ENCODE results near the gene YDJC.
A peak's percentile ranks its signal among the peaks of the same experiment; 100 is the strongest.

Gene YDJC

DNA sequence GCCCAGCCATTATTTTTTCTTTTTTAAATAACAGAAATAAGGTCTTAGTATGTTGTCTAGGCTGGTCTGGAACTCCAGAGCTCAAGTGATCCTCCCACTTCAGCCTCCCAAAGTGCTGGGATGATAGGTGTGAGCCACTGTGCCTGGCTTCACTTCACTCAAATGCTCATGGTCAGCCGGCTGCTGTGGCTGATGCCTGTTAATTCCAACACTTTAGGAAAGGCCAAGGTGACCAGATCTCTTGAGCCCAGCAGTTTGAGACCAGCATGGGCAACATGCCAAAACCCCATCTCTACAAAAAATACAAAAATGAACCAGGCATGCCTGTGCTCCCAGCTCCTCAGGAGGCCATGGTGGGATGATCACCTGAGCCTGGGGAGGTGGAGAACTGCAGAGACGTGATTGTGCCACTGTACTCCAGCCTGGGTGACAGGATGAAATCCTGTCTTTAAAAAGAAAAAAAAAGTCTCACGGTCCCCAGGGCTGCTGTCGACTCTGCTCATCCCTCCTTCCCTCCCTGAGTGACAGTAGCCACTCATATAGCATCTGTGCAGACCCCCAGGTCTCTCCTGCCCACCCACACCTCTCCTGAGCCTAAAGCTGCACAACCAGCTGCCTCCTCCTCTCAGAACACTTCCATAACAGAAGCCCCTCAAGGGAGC lies 3.6 kb downstream of the YDJC start:
- peaks cover 65% of the 10 kb centered on the region for H3K36me3 ChIP-seq (ENCODE audit: insufficient read depth, low read length)
- no peak for TF ChIP-seq EZH2 (IDR thresholded peaks at IDR 0.05; ENCODE audit: borderline replicate concordance, low read depth, low read length, severe bottlenecking)
- TF ChIP-seq, protein P1, sequence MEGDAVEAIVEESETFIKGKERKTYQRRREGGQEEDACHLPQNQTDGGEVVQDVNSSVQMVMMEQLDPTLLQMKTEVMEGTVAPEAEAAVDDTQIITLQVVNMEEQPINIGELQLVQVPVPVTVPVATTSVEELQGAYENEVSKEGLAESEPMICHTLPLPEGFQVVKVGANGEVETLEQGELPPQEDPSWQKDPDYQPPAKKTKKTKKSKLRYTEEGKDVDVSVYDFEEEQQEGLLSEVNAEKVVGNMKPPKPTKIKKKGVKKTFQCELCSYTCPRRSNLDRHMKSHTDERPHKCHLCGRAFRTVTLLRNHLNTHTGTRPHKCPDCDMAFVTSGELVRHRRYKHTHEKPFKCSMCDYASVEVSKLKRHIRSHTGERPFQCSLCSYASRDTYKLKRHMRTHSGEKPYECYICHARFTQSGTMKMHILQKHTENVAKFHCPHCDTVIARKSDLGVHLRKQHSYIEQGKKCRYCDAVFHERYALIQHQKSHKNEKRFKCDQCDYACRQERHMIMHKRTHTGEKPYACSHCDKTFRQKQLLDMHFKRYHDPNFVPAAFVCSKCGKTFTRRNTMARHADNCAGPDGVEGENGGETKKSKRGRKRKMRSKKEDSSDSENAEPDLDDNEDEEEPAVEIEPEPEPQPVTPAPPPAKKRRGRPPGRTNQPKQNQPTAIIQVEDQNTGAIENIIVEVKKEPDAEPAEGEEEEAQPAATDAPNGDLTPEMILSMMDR (IDR thresholded peaks at IDR 0.05; ENCODE audit: borderline replicate concordance, extremely low read depth, low read length, poor library complexity, severe bottlenecking), result no peak
- H3K4me3 ChIP-seq (ENCODE audit: low read depth in 1 of 2, low read length in 2 of 2), result no peak overlapping the region
- H2AFZ ChIP-seq (ENCODE audit: low read depth, low read length), result no peak overlapping the region
- H3K4me1 ChIP-seq (ENCODE audit: insufficient read depth, low read length), result peaks cover 37% of the 10 kb centered on the region
- H3K9ac ChIP-seq (ENCODE audit: low read depth, low read length), result no peak overlapping the region
- DNase-seq (no peak), ATAC-seq (ENCODE audit: insufficient read depth, low read depth) (no peak)
- H3K27ac ChIP-seq (ENCODE audit: low read length), result no peak overlapping the region
- H3K27me3 ChIP-seq (ENCODE audit: insufficient read depth, low read length, poor library complexity), result no peaks in the 10 kb centered on the region
- peak overlapping the region; percentile 34; the same call in 1 of the 2 replicates for H3K4me2 ChIP-seq (ENCODE audit: insufficient read depth, low read length)
- peaks cover 79% of the 10 kb centered on the region for H3K79me2 ChIP-seq (ENCODE audit: insufficient read depth, low read length)
- H4K20me1 ChIP-seq (ENCODE audit: insufficient read depth, low read length), result peaks cover 70% of the 10 kb centered on the region
- H3K9me3 ChIP-seq (ENCODE audit: insufficient read depth, low read length, severe bottlenecking), result no peaks in the 10 kb centered on the region

DNA sequence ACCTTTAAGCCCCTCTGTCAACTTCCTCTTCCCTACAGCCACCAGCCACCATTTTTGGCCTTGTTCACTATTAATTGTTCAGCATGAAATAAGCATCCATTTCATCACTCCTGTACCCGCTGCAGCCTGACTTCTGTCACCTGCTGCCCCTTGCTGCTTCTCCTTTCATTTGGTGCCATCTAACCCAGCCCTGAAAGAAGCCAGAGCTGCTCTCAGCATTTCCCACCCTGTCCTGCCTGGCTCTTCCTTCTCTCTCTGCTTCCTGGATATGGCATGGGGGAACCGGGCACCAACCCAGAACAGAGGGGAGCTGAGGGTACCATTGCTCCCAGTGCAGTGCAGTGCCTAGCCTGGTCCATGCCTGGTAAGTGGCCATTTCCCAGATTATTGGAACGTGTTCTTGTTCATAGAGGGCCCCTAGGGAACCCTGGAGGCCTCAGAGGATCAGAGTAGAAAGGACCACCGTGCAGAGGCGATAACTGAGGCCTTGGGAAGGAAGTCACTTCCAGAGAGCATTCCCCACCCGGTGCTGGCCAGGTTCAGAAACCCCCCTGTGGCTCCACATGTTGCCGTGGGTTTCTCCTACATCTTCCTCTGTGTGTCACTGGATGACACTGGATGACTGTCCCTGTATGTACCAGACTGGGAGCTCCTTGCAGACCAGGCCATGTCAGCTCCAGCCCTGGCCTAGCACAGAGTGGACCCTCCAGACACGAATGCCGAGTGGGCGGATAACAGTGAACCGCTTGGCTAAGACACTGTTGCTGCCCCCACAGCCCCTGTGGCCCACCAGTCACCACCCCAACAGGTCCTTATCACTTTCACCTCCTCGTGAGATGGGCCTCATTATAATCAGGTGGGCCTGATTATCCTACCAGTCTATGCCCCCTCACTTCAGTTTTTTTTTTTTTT lies 4.7 kb downstream of the YDJC start:
- H3K27ac ChIP-seq (ENCODE audit: low read length), result no peak overlapping the region
- no peak overlapping the region for H3K4me3 ChIP-seq (ENCODE audit: low read depth in 1 of 2, low read length in 2 of 2)
- H3K4me1 ChIP-seq (ENCODE audit: insufficient read depth, low read length), result peaks cover 29% of the 10 kb centered on the region

DNA sequence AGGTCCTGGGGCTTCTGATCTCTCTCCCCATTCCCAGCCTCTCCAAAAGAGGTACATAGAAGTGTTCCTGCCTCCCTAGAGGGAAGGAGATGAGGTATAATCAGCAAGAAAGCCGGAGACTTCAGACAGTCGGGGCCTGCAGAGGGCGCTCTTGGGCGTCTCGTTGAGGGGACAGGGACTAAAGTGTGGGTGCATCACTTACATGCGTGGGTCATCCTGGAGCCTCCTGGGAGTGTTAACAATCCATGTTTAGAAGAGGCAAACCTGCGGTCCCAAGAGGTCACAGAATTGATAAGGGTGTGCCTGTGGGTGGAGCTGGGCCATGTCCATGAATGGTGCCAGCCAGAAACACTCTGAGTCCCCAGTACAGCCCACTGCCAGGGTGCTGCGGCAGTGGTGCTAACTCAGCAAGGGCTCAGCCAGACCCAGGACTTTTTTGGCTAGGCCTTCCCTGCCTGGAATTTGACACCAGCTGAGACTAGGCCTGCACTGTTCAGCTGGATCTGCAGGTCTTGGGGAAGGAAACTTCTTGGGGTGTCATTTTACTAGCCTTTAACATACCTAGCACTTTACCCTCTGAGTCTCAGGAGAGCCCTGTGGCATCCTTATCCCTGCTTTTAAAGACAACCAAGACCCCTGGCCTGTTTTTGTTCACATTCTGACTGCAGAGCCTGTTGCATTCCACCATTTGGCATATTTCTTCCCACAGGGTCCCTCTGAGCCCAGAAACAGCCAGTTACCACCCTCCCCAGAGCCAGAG lies 5.5 kb downstream of the YDJC start:
- H3K9ac ChIP-seq (ENCODE audit: low read depth, low read length), result no peak overlapping the region
- no peak overlapping the region for H3K27ac ChIP-seq (ENCODE audit: low read length)
- TF ChIP-seq, protein P1 (IDR thresholded peaks at IDR 0.05; ENCODE audit: borderline replicate concordance, extremely low read depth, low read length, poor library complexity, severe bottlenecking), result peak; percentile 71
- TF ChIP-seq EZH2 (IDR thresholded peaks at IDR 0.05; ENCODE audit: borderline replicate concordance, low read depth, low read length, severe bottlenecking), result no peak
- no peak overlapping the region for H3K4me3 ChIP-seq (ENCODE audit: low read depth in 1 of 2, low read length in 2 of 2)
- no peak overlapping the region for H2AFZ ChIP-seq (ENCODE audit: low read depth, low read length)
- H4K20me1 ChIP-seq (ENCODE audit: insufficient read depth, low read length), result peaks cover 89% of the 10 kb centered on the region
- no peaks in the 10 kb centered on the region for H3K27me3 ChIP-seq (ENCODE audit: insufficient read depth, low read length, poor library complexity)
- no peak overlapping the region for H3K4me2 ChIP-seq (ENCODE audit: insufficient read depth, low read length)
- peaks cover 79% of the 10 kb centered on the region for H3K36me3 ChIP-seq (ENCODE audit: insufficient read depth, low read length)
- peak; percentile 49 for DNase-seq
- ATAC-seq (ENCODE audit: insufficient read depth, low read depth), result peak; percentile 23; the same call in 2 of the 3 replicates
- peaks cover 26% of the 10 kb centered on the region for H3K4me1 ChIP-seq (ENCODE audit: insufficient read depth, low read length)
- H3K79me2 ChIP-seq (ENCODE audit: insufficient read depth, low read length), result peaks cover 92% of the 10 kb centered on the region
- no peaks in the 10 kb centered on the region for H3K9me3 ChIP-seq (ENCODE audit: insufficient read depth, low read length, severe bottlenecking)

More for the DNA sequence above, 4.7 kb downstream of the YDJC start:
- Histone ChIP-seq H3K27me3 (ENCODE audit: insufficient read depth, low read length, poor library complexity) (no peaks in the 10 kb centered on the region), H3K36me3 (ENCODE audit: insufficient read depth, low read length) (peaks cover 76% of the 10 kb centered on the region), H3K9me3 (ENCODE audit: insufficient read depth, low read length, severe bottlenecking) (no peaks in the 10 kb centered on the region), H2AFZ (ENCODE audit: low read depth, low read length) (no peak overlapping the region), H3K79me2 (ENCODE audit: insufficient read depth, low read length) (peaks cover 89% of the 10 kb centered on the region), H3K9ac (ENCODE audit: low read depth, low read length) (no peak overlapping the region), H4K20me1 (ENCODE audit: insufficient read depth, low read length) (peaks cover 81% of the 10 kb centered on the region), H3K4me2 (ENCODE audit: insufficient read depth, low read length) (no peak overlapping the region)
- no peak for DNase-seq
- ATAC-seq (ENCODE audit: insufficient read depth, low read depth), result no peak
- TF ChIP-seq EZH2 (IDR thresholded peaks at IDR 0.05; ENCODE audit: borderline replicate concordance, low read depth, low read length, severe bottlenecking), result no peak
- TF ChIP-seq, protein P1 (IDR thresholded peaks at IDR 0.05; ENCODE audit: borderline replicate concordance, extremely low read depth, low read length, poor library complexity, severe bottlenecking), result no peak
